IMR-90 (cell line): Measurements from ENCODE around the gene AQP1. TPM values are rescaled to one million over a fixed set of nuclear protein-coding genes. Genes with fewer than 3 reads are reported as not detected.

Source experiments
- ATAC-seq: fragments of 200-7000 bp; cut with Tn5 transposase; 2 replicates; pipeline ENCODE4 v1.9.1; 2020; ENCODE audit warnings: low read depth, mild to moderate bottlenecking, moderate library complexity
- BruUV-seq: library from RNA; stranded (reverse); fragments of 400-500 nt; replicated peaks from 2 replicates; lab custom pipeline; 2021; lab: Mats Ljungman, UMichigan
- CTCF ChIA-PET: fragments of 300-600 bp; formaldehyde crosslinking; extraction: SDS; loops from one replicate; lab custom pipeline; 2021; ENCODE audit warnings: antibody characterized with exemption; lab: Yijun Ruan, JAX
- POLR2A ChIA-PET: fragments of 300-600 bp; sonication (Branson Sonifier 250); formaldehyde crosslinking; loops from one replicate; lab custom pipeline; 2022; ENCODE audit warnings: antibody characterized with exemption; ENCODE audit not compliant: unreplicated experiment; lab: Charles Lee
- DNase-seq: peaks from one replicate; pipeline ENCODE4 v3.0.0; 2013
- H2AFZ ChIP-seq: replicated peaks from 2 replicates; pipeline ENCODE3; 2013; ENCODE audit warnings: low read length, mild to moderate bottlenecking; ENCODE audit not compliant: poor library complexity
- H2AK5ac ChIP-seq: 2 replicates; pipeline ENCODE4 v1.6.1; 2013; ENCODE audit warnings: low read depth, low read length, inconsistent platforms
- H2AK9ac ChIP-seq: replicated peaks from 2 replicates; pipeline ENCODE3; 2013; ENCODE audit warnings: mild to moderate bottlenecking, low read depth, low read length, moderate library complexity; ENCODE audit not compliant: poor library complexity
- H2BK120ac ChIP-seq: 2 replicates; pipeline ENCODE4 v1.6.1; 2013; ENCODE audit warnings: low read depth, low read length, inconsistent platforms
- H2BK15ac ChIP-seq: 3 replicates; pipeline ENCODE4 v1.6.1; 2013; ENCODE audit warnings: low read depth, low read length, inconsistent platforms
- H2BK20ac ChIP-seq: 2 replicates; pipeline ENCODE4 v1.6.1; 2013; ENCODE audit warnings: low read depth, mild to moderate bottlenecking, inconsistent platforms, low read length, moderate library complexity
- H2BK5ac ChIP-seq: 2 replicates; pipeline ENCODE4 v1.6.1; 2013; ENCODE audit warnings: mild to moderate bottlenecking, low read depth, low read length, inconsistent platforms; ENCODE audit not compliant: poor library complexity, severe bottlenecking
- H3K14ac ChIP-seq: replicated peaks from 2 replicates; pipeline ENCODE4 v1.6.1; 2013; ENCODE audit warnings: low read depth, low read length, inconsistent platforms
- H3K18ac ChIP-seq: 2 replicates; pipeline ENCODE4 v1.6.1; 2013; ENCODE audit warnings: low read depth, low read length, control low read depth
- H3K23ac ChIP-seq: 2 replicates; pipeline ENCODE4 v1.6.1; 2013; ENCODE audit warnings: low read depth, low read length, inconsistent platforms
- H3K27ac ChIP-seq: 2 replicates; pipeline ENCODE4 v1.5.1; 2013; ENCODE audit warnings: mild to moderate bottlenecking, control low read depth, low read length; ENCODE audit not compliant: insufficient read depth
- H3K27me3 ChIP-seq: 2 replicates; pipeline ENCODE4 v1.6.1; 2013; ENCODE audit warnings: low read length; ENCODE audit not compliant: control insufficient read depth, insufficient read depth
- H3K36me3 ChIP-seq: 2 replicates; pipeline ENCODE4 v1.6.1; 2013; ENCODE audit warnings: low read length, mixed read lengths; ENCODE audit not compliant: control insufficient read depth, insufficient read depth
- H3K4ac ChIP-seq: 2 replicates; pipeline ENCODE4 v1.6.1; 2013; ENCODE audit warnings: low read depth, low read length, inconsistent platforms
- H3K4me1 ChIP-seq: 2 replicates; pipeline ENCODE4 v1.6.1; 2013; ENCODE audit warnings: low read length, mixed read lengths; ENCODE audit not compliant: control insufficient read depth, insufficient read depth
- H3K4me2 ChIP-seq: 2 replicates; pipeline ENCODE4 v1.6.1; 2013; ENCODE audit warnings: low read depth, mild to moderate bottlenecking, control low read depth, low read length, moderate library complexity
- H3K4me3 ChIP-seq: 2 replicates; pipeline ENCODE4 v1.5.1; 2013; ENCODE audit warnings: low read depth, mild to moderate bottlenecking, control low read depth, low read length, moderate library complexity; ENCODE audit not compliant: insufficient read depth
- H3K56ac ChIP-seq: 2 replicates; pipeline ENCODE4 v1.6.1; 2013; ENCODE audit warnings: low read length, inconsistent platforms; ENCODE audit not compliant: insufficient read depth; ENCODE audit errors: extremely low read depth
- H3K79me1 ChIP-seq, 2 experiments: 2 replicates each; pipeline ENCODE4 v1.6.1; 2013; ENCODE audit warnings: low read length in 2 of 2, inconsistent platforms in 1 of 2, low read depth in 1 of 2
- H3K9ac ChIP-seq: 2 replicates; pipeline ENCODE4 v1.6.1; 2013; ENCODE audit warnings: low read depth, low read length, control low read depth
- H3K9me1 ChIP-seq: 2 replicates; pipeline ENCODE4 v1.6.1; 2013; ENCODE audit warnings: low read length, inconsistent platforms; ENCODE audit not compliant: insufficient read depth
- H3K9me3 ChIP-seq: 2 replicates; pipeline ENCODE4 v1.6.1; 2013; ENCODE audit warnings: low read length; ENCODE audit not compliant: control insufficient read depth, insufficient read depth
- H4K20me1 ChIP-seq: 2 replicates; pipeline ENCODE4 v1.6.1; 2013; ENCODE audit warnings: low read length, inconsistent platforms; ENCODE audit not compliant: insufficient read depth
- H4K5ac ChIP-seq: 2 replicates; pipeline ENCODE4 v1.6.1; 2013; ENCODE audit warnings: mild to moderate bottlenecking, low read depth, low read length, control low read depth
- H4K8ac ChIP-seq, 2 experiments: 2 replicates each; pipeline ENCODE4 v1.6.1; 2013; ENCODE audit warnings: low read depth in 2 of 2, low read length in 2 of 2, control low read depth in 1 of 2, inconsistent platforms in 1 of 2
- H4K91ac ChIP-seq: 2 replicates; pipeline ENCODE4 v1.6.1; 2013; ENCODE audit warnings: low read depth, low read length, inconsistent platforms; ENCODE audit not compliant: insufficient read depth
- CHD1 ChIP-seq: IDR thresholded peaks from 2 replicates; pipeline ENCODE4 v1.6.1; 2012; ENCODE audit warnings: low read depth, low read length, improper control_type of control experiment
- FOS ChIP-seq: fragments of 150-350 bp; IDR thresholded peaks from 2 replicates; pipeline ENCODE4 v1.6.1; 2016; ENCODE audit warnings: low read depth, low read length
- MAZ ChIP-seq: IDR thresholded peaks from 2 replicates; pipeline ENCODE4 v1.6.1; 2012; ENCODE audit warnings: low read depth, mild to moderate bottlenecking, low read length, improper control_type of control experiment, moderate library complexity, borderline replicate concordance
- RCOR1 ChIP-seq: IDR thresholded peaks from 2 replicates; pipeline ENCODE4 v1.6.1; 2012; ENCODE audit warnings: mild to moderate bottlenecking, low read length, improper control_type of control experiment; ENCODE audit not compliant: insufficient replicate concordance
- USF2 ChIP-seq: fragments of 150-350 bp; IDR thresholded peaks from 2 replicates; pipeline ENCODE4 v1.6.1; 2017; ENCODE audit warnings: mild to moderate bottlenecking, antibody characterized with exemption, low read length, low read depth
- WGBS, 2 experiments: methylation state at CpG; one replicate each; pipeline versions ENCODE4 v1.1.5 to v1.1.7; 2013; ENCODE audit warnings: missing lambda C conversion rate in 2 of 2; ENCODE audit not compliant: insufficient read length in 1 of 2; ENCODE audit errors: extremely low coverage in 2 of 2; 5-methylcytosine and 5-hydroxymethylcytosine counted together
- dilution Hi-C: fragments of 300-500 bp; cut with HindIII; formaldehyde crosslinking; loops from one replicate; pipeline ENCODE4 v1.14.3; 2018; ENCODE audit warnings: low sequenced_read_pairs; ENCODE audit not compliant: unreplicated experiment
- in situ Hi-C: fragments of 300-500 bp; cut with MboI; formaldehyde crosslinking; loops from 3 replicates; pipeline ENCODE4 v1.14.3; 2019; ENCODE audit warnings: low sequenced_read_pairs, inconsistent platforms, mixed read lengths
- intact Hi-C: fragments of 100-400 bp; cut with micrococcal nuclease; formaldehyde crosslinking; loops from 2 replicates; pipeline ENCODE4 v1.10.0; 2022
- polyA plus RNA-seq, 3 experiments: library from polyadenylated mRNA; depleted of rRNA; stranded (reverse); fragments of >200 nt; gene quantifications; 2 replicates each; pipeline ENCODE4 v1.2.3, GENCODE V29; 2012; ENCODE audit warnings: low replicate concordance in 1 of 3
- total RNA-seq: library from RNA; depleted of rRNA; stranded (reverse); fragments of >200 nt; gene quantifications from 2 replicates; pipeline ENCODE4 v1.2.3, GENCODE V29; 2012

The AQP1 gene
- total and polyA plus RNA-seq, 2 of the 4 experiments (the other 2 are of a cell fraction) = 0.18 to 0.39 TPM

GRCh38 chr7:30965883-30966282 is 54.2 kb downstream of the AQP1 start:
- no peak overlapping the region for H2BK15ac ChIP-seq
- H3K14ac ChIP-seq = no peak overlapping the region
- no peak overlapping the region for H3K4ac ChIP-seq
- H2BK20ac ChIP-seq = no peak overlapping the region
- no peak overlapping the region for H4K91ac ChIP-seq
- H3K23ac ChIP-seq = no peak overlapping the region
- BruUV-seq = no TSS peak
- H4K20me1 ChIP-seq = no peaks in the 10 kb centered on the region
- H3K27me3 ChIP-seq = peaks cover 53% of the 10 kb centered on the region
- no peak overlapping the region for H3K18ac ChIP-seq
- no peaks in the 10 kb centered on the region for H3K9me3 ChIP-seq
- DNase-seq = no peak
- H4K5ac ChIP-seq = no peak overlapping the region
- no peak overlapping the region for H2AK5ac ChIP-seq
- no peak overlapping the region for H2AK9ac ChIP-seq
- in situ Hi-C loops = no loop called here
- H3K9ac ChIP-seq = no peak overlapping the region
- no peaks in the 10 kb centered on the region for H3K79me1 ChIP-seq
- H3K36me3 ChIP-seq = no peaks in the 10 kb centered on the region
- intact Hi-C loops = no loop called here
- no peaks in the 10 kb centered on the region for H3K9me1 ChIP-seq
- dilution Hi-C loops = no loop called here
- TF ChIP-seq MAZ (no peak), CHD1 (no peak), RCOR1 (no peak), USF2 (no peak), FOS (no peak)
- no peak overlapping the region for H3K56ac ChIP-seq
- no peak overlapping the region for H3K27ac ChIP-seq
- CTCF ChIA-PET = interaction anchor here (0.6 to 0.8 kb wide), 2 partner anchors 26 to 902 kb away, joined by 3 to 4 read pairs; no protein-coding TSS in a partner anchor
- no peak overlapping the region for H3K4me2 ChIP-seq
- no peak overlapping the region for H2BK120ac ChIP-seq
- H3K4me3 ChIP-seq = no peak overlapping the region
- H3K4me1 ChIP-seq = no peaks in the 10 kb centered on the region
- H4K8ac ChIP-seq = no peak overlapping the region
- no peak overlapping the region for H2AFZ ChIP-seq
- POLR2A ChIA-PET = no interaction called here
- no peak for ATAC-seq
- WGBS, 2 experiments = no CpG with 5 or more reads among the region's 9 CpGs
- no peak overlapping the region for H2BK5ac ChIP-seq
